ENCODE data around the gene PLCH1.

The PLCH1 gene

DNA sequence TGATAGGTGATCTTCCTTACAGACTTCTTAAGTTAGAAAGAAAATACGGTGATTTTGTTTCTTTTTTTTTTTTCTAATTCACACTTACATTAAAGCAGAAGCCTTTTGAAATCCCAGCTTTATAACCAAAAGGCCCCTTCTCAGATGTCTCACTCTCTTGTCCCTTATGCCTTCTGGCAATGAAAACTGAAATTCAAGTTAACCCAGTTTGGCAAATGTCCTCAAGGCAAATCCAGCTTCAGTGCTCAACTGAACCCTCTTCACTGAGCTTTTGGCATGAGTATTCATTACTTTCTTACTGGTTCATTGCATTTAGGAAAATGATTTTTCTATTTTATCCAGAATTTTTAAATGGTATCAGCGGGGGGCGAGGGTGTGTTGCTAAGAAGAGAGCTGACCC is 17.0 kb downstream of the PLCH1 start:
- H3K27ac Mint-ChIP-seq, result no peak overlapping the region
- peaks cover 1% of the 10 kb centered on the region for H3K36me3 Mint-ChIP-seq
- H3K4me3 Mint-ChIP-seq, result no peak overlapping the region
- H3K4me1 Mint-ChIP-seq, result no peaks in the 10 kb centered on the region
- peaks cover 7% of the 10 kb centered on the region for H3K27me3 Mint-ChIP-seq
- no peaks in the 10 kb centered on the region for H3K9me3 Mint-ChIP-seq

DNA sequence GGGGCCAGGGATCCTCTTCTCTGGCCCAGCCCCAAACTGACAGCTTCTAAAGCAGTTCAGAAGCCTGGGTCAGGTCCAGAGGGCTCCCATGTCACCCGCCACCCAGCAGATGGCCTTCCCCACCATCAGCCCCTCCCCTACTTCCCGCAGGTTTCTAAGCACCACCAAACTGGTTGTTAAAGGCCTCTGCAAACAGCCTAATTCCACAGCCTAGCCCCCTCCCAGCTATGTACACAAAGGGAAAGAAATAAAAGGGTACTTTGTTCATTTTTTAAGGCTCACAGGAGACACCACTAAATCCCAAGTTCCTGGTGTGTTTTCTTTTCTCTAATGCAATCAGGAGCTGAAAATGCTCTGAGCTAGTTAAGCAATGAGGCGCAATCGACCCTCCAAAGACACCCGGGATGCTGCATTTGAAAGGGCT is 30.6 kb downstream of the PLCH1 start:
- Mint-ChIP-seq H3K36me3 (no peaks in the 10 kb centered on the region), H3K27ac (no peak overlapping the region), H3K27me3 (no peaks in the 10 kb centered on the region), H3K4me1 (no peaks in the 10 kb centered on the region), H3K9me3 (peaks cover 13% of the 10 kb centered on the region), H3K4me3 (no peak overlapping the region)

DNA sequence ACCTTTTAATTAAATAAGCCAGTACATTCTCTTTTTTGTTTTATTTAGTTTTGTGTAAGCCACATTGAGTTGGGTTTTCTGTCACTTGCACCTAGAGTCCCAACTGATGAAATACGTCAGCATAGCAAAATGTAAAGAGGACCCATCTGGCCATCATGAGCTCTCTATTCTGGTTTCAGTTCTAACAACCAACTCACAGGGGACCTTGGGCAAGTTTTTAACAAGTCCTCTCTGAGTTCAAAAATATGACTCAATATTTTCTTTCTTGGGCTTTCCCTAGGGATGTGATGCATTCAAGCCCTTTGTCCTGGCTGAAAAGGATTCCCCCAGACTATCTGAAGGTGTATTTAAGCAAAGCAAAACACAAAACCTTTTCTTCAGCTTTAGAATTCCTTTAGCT is 32.9 kb downstream of the PLCH1 start:
- no peaks in the 10 kb centered on the region for H3K27me3 Mint-ChIP-seq
- H3K36me3 Mint-ChIP-seq, result no peaks in the 10 kb centered on the region
- H3K27ac Mint-ChIP-seq, result no peak overlapping the region
- H3K4me3 Mint-ChIP-seq, result no peak overlapping the region
- no peaks in the 10 kb centered on the region for H3K4me1 Mint-ChIP-seq
- H3K9me3 Mint-ChIP-seq, result no peaks in the 10 kb centered on the region

DNA sequence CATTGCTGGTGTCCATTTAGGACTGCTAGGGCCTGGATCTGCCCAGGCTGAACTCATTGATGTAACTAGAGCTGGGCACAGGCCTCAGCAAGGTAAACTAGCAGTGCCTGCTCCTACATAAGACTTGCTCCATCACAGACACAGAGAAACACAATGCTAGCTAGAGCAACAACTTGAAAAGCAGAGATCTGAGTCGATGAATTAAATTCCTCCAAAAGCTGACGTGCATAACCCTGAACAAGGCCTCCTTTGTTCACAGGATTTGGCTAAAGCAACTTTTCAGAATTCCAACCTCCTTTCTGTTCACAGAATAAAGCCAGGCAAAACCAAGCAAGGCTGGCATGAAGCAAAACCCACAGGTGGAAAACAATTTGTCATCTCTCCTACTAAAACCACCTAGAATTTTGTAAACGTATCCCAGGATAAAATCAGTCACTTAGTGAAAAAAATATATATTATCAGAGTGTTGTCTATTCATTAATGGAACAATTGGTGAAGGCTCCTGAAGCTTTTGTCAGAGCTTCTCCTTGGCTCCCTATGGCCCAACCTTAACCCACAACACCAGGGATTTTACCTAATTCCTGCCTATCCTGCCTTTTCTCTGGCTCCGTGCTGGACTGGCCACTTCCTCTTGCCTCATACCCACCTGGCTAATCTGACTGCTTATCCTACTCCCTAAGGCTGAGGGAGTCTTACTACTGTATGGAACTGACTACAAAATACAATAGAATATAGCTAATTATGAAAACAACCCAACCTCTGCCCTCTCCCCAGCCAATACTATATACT is 39.9 kb downstream of the PLCH1 start:
- H3K27me3 Mint-ChIP-seq, result peaks cover 4% of the 10 kb centered on the region

DNA sequence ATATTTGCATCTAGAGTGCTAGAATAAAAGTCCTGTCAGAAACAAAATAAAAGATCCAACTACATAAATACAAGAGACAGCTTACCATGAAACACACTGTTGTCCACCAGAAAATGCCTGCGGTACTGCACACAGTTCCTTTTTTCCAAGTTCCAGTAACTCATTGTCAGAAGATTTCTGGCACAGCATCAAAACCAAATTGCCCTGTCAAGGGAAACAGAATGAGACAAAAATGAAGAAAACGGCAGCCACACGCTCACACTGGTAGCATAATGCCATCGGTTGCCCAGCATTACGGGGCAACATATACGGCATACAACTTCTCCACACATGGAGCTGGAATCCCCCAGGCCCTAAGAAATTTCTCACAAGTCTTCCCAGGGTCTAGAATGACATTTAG is 40.8 kb downstream of the PLCH1 start:
- no peaks in the 10 kb centered on the region for H3K4me1 Mint-ChIP-seq
- H3K4me3 Mint-ChIP-seq, result no peak overlapping the region
- no peaks in the 10 kb centered on the region for H3K9me3 Mint-ChIP-seq
- H3K36me3 Mint-ChIP-seq, result no peaks in the 10 kb centered on the region
- H3K27ac Mint-ChIP-seq, result no peak overlapping the region
- H3K27me3 Mint-ChIP-seq, result peaks cover 4% of the 10 kb centered on the region

More for the DNA sequence above, 39.9 kb downstream of the PLCH1 start:
- no peaks in the 10 kb centered on the region for H3K9me3 Mint-ChIP-seq
- no peak overlapping the region for H3K4me3 Mint-ChIP-seq
- H3K4me1 Mint-ChIP-seq, result no peaks in the 10 kb centered on the region
- H3K36me3 Mint-ChIP-seq, result no peaks in the 10 kb centered on the region
- no peak overlapping the region for H3K27ac Mint-ChIP-seq

DNA sequence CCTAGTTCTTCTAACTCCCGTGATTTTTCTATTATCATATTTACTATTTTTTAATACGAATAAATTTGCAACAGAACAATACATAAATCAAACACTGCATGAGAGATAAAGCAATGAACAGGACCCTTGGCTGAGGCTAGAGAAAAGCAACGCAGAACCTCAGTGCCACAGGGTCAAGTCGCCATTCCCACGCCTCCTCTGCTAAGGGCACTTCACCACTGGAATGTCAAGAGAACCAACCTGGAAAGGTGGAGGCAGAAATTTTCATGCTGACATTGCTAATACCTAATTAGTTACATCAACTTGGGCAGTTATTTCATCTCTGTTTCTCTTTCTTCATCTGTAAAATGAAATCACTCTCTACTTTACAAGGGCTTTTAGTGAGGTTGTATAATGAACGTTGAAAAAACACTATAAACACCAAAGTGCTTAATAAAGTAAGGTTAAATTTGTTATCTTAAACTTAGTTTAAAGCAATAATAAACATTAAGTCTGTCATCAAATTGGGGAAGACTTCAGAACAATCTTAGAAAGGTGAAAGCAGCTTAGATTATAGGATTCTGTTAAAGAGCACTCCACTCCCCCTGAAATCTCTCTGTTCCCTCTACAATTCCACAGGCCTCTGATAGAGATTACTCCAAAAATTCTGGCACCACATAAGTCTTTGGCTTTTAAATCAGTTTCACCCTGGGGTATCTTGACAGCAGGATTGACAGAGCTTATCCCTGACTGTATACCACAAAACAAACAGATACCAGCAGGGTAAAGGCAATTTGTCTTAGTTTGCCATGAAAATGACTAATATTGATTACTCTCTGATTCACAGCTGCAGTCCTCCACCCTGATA is 41.9 kb downstream of the PLCH1 start:
- Mint-ChIP-seq H3K27ac (no peak overlapping the region), H3K4me3 (no peak overlapping the region), H3K9me3 (no peaks in the 10 kb centered on the region), H3K36me3 (no peaks in the 10 kb centered on the region), H3K27me3 (peaks cover 4% of the 10 kb centered on the region), H3K4me1 (no peaks in the 10 kb centered on the region)

DNA sequence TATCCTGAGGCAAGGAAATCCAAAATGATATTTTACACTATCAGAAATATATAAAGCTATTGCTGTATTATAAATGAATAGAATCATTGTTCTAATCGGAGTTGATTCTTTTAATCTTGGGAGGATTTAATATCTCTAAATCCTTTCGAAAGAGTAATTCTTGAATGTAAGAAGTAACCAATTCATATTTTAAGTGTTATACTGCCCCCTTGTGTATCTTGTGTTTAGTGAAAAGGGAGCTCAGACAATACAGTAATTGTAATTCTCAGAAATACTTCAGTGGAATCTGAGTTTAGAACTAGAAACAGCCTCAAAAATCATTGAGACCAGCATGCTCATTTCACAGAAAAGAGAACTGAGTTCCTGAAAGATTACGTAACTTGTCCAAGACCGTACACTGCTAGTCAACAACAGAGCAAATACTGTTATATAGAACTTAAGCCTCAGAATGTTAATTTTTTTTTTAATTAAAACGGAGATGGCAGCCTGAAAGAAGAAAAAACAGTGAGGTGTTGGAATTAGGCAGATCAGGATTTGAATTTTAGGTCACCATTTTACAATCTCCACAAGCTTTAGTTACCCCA is 42.9 kb downstream of the PLCH1 start:
- Mint-ChIP-seq H3K27me3 (peaks cover 4% of the 10 kb centered on the region), H3K9me3 (no peaks in the 10 kb centered on the region), H3K27ac (no peak overlapping the region), H3K36me3 (no peaks in the 10 kb centered on the region), H3K4me1 (no peaks in the 10 kb centered on the region), H3K4me3 (no peak overlapping the region)

DNA sequence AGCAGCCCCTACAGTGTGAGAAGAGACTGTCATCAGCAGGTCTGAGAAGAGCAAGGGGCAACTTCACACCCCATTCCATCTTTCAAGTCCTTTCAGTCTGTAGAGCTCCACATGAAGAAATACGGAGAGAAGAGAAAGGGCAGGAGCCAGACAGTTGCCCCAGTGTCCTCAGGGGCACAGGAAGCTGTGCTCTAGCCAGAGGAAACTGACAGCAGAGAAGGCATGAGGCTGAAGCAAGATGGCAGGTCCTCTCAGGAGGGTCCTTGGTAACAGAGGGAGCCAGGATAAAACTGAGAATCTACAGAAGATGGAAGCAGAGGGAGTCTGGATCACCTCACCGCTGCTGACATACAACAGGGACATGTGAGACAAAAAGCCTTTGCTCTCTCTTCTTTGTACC is 47.3 kb downstream of the PLCH1 start:
- H3K27me3 Mint-ChIP-seq, result peaks cover 4% of the 10 kb centered on the region
- no peaks in the 10 kb centered on the region for H3K9me3 Mint-ChIP-seq
- no peaks in the 10 kb centered on the region for H3K4me1 Mint-ChIP-seq
- no peaks in the 10 kb centered on the region for H3K36me3 Mint-ChIP-seq
- H3K27ac Mint-ChIP-seq, result no peak overlapping the region
- no peak overlapping the region for H3K4me3 Mint-ChIP-seq

DNA sequence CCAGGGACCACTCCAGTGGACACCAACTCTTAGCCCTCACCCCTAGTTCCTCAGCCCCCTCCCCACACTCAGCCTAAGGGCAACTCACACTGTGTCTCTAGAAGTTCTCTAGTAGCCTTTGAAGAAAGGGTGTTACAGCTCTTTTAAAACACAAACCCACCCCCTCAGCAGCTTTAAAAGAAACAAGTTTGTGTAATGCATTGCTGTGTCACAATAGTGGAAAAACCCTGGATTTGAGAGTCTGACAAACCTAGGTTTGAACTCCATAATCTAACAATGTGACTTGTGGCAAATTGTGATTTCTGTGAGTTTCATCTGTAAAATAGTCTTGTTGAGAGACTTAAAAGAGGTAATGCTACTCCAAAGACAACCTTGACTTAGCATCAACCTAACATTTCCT is 54.0 kb downstream of the PLCH1 start:
- H3K9me3 Mint-ChIP-seq, result no peaks in the 10 kb centered on the region
- no peak overlapping the region for H3K27ac Mint-ChIP-seq
- no peak overlapping the region for H3K4me3 Mint-ChIP-seq
- H3K36me3 Mint-ChIP-seq, result no peaks in the 10 kb centered on the region
- H3K27me3 Mint-ChIP-seq, result peaks cover 1% of the 10 kb centered on the region
- H3K4me1 Mint-ChIP-seq, result no peaks in the 10 kb centered on the region

DNA sequence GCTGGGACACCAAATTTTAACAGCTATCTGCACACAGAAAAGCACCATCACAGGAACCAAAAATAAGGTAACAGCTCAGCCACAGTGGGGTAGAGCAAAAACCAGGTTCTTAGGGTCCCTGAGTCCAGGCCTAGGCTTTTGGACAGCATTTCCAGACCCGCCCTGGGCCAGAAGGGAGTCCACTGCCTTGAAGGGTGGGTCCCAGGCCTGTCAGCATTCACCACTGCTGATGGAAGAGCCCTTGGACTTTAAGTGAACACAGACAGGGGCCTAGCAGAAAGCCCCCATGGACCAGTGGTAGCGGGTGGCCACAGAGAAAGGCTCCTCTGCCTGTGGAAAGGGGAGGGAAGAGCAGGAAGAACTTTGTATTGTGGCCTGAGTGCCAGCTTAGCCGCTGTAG is 56.4 kb downstream of the PLCH1 start:
- no peaks in the 10 kb centered on the region for H3K36me3 Mint-ChIP-seq
- peaks cover 1% of the 10 kb centered on the region for H3K27me3 Mint-ChIP-seq
- no peaks in the 10 kb centered on the region for H3K4me1 Mint-ChIP-seq
- no peak overlapping the region for H3K4me3 Mint-ChIP-seq
- H3K9me3 Mint-ChIP-seq, result no peaks in the 10 kb centered on the region
- H3K27ac Mint-ChIP-seq, result no peak overlapping the region

DNA sequence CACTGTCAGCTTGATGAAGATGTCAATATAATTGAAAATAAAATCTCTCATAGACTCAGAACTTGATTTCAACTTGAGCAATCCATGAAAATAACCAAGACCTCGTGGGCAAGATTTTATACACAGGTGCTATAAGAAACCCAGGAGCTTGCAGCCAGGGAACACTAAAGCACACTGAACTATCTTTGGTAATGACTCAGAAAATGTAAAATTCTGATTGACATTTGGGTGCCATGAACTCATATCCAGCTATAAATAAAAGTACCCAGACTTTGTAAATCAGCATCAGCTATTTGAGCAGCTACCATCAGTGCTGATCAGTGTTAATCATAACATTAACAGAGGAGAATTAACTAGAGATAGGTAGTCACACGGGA is 61.5 kb downstream of the PLCH1 start:
- H3K36me3 Mint-ChIP-seq, result no peaks in the 10 kb centered on the region
- H3K27ac Mint-ChIP-seq, result no peak overlapping the region
- H3K27me3 Mint-ChIP-seq, result no peaks in the 10 kb centered on the region
- no peak overlapping the region for H3K4me3 Mint-ChIP-seq
- no peaks in the 10 kb centered on the region for H3K9me3 Mint-ChIP-seq
- H3K4me1 Mint-ChIP-seq, result no peaks in the 10 kb centered on the region

DNA sequence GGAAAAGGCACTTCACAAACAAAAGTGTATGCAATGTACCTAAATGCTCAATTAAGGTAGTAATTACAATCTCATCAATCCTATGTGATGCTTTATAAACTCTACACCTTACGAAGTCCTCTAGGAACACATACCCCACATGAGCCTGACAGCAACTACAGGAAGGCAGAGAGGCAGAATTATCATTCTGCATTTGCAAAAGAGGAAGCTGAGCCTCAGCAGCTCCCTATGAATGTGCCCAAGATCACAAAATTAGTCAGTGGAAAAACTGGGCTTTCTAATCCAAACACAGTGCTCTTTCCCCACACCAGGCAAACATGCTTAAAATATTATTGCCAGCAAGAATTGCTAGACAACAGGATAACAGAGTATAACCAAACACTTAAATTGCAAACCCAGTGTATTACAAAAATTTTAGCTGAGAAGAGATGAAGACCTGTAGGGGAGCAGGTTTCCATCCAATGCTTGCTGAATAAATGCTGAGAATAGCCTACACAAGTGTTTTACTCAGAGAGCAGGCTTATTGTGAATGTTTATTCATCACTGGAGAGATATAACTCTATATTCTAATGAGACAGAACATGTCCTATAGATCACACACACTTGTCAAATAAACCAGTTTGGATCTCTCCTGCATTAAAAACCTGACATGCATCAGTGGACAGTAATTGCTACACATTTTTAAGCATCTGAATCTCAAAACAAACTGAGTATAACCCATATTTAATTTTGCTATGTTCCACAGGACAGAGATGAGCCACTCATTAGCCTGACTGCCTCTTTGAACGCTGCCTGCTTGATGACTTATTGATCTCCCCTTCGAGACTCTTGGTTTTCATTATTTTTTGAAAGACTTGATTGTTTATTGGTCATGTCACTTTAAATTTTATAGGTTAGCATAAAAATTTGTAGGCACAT is 62.2 kb downstream of the PLCH1 start:
- Mint-ChIP-seq H3K27ac (no peak overlapping the region), H3K27me3 (no peaks in the 10 kb centered on the region)

DNA sequence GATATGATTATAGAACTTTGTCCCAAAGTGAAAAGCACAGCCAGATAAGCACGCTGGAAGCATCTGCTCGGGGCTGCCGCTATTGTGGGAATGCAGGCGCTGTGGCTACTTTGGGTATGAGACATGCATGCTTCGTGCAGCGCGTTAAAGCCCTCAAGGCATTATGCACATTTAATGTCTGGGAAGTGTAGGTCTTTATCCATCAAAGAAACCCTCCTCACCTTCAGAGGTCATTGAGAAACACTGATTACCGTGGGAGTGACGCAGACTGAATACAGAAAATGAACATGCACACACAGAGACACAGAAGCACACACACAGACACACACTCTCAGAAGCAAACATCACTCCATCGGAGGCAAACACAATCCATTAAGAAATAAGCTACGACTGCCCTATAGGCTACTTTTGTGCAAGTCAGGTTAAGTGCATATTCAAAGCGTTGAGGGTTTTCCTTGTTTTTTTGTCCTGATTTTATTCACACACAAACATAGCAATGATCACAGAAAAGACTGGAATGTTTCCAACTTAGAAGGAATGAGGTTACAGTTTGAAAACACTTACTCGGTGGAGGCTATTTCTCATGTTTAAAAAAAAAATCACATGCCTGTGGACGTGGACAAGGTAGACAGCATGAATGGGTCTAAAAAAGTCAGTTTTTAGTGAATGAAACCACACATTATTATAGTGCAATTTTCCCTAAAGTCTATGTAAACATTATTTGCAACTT is 68.5 kb downstream of the PLCH1 start:
- Mint-ChIP-seq H3K4me1 (no peaks in the 10 kb centered on the region), H3K27me3 (peaks cover 9% of the 10 kb centered on the region), H3K36me3 (no peaks in the 10 kb centered on the region), H3K27ac (no peak overlapping the region), H3K9me3 (no peaks in the 10 kb centered on the region), H3K4me3 (no peak overlapping the region)

More for the DNA sequence above, 62.2 kb downstream of the PLCH1 start:
- H3K4me3 Mint-ChIP-seq, result no peak overlapping the region
- no peaks in the 10 kb centered on the region for H3K4me1 Mint-ChIP-seq
- H3K36me3 Mint-ChIP-seq, result no peaks in the 10 kb centered on the region
- H3K9me3 Mint-ChIP-seq, result no peaks in the 10 kb centered on the region

DNA sequence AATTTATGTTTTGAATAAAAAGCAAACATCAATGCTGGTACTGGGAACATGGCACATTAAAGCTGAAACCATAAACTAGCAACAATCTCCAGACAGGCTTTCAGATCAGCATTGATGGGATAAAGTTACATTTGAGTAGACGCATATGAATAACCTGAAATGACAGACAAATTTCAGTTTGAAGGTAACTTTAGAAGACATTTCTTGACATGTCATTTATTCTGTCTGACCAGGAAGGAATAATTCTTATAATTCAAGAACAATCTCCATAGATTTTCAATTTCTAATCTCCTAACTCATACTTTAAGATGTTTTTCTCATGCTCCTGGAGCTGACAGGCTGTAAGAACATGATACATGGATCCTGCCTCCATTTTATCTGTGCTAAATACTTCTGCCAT is 69.8 kb downstream of the PLCH1 start:
- H3K27me3 Mint-ChIP-seq, result peaks cover 9% of the 10 kb centered on the region

DNA sequence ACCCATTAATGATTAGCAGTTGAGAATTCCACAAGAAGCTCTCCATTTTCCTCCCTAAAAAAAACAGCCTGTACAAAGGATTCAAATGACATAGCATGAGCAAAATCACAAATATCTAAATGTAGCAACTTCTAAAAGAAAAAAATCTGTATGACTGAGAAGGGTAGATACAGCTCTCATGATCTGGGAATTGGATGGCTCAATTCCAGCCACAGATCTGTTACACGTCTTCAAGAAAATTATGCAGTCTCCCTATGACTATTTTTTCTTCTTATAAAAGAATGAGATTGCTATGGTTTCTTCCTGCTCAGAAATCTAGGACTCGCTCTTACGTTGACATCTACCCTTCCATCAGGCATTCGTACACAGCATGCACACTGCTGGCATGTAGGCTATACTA is 71.5 kb downstream of the PLCH1 start:
- no peaks in the 10 kb centered on the region for H3K36me3 Mint-ChIP-seq
- H3K4me3 Mint-ChIP-seq, result no peak overlapping the region
- H3K4me1 Mint-ChIP-seq, result no peaks in the 10 kb centered on the region
- no peaks in the 10 kb centered on the region for H3K9me3 Mint-ChIP-seq
- H3K27me3 Mint-ChIP-seq, result peaks cover 9% of the 10 kb centered on the region
- no peak overlapping the region for H3K27ac Mint-ChIP-seq

More for the DNA sequence above, 69.8 kb downstream of the PLCH1 start:
- Mint-ChIP-seq H3K4me1 (no peaks in the 10 kb centered on the region), H3K36me3 (no peaks in the 10 kb centered on the region), H3K27ac (no peak overlapping the region), H3K4me3 (no peak overlapping the region), H3K9me3 (no peaks in the 10 kb centered on the region)

All from activated naive CD4-positive, alpha-beta T cell treated with anti-CD3 and anti-CD28 coated beads, Interleukin-2, amount 50 U/mL, for 24 hours (primary cell).